ENCODE data around the gene REV3L.
A peak's percentile ranks its signal among the peaks of the same experiment; 100 is the strongest.
"Not testable (repeated sequence)": the region's sequence is repeated elsewhere in the genome, so short reads cannot be mapped to it uniquely, and the experiment has no call there.

REV3L gene

DNA sequence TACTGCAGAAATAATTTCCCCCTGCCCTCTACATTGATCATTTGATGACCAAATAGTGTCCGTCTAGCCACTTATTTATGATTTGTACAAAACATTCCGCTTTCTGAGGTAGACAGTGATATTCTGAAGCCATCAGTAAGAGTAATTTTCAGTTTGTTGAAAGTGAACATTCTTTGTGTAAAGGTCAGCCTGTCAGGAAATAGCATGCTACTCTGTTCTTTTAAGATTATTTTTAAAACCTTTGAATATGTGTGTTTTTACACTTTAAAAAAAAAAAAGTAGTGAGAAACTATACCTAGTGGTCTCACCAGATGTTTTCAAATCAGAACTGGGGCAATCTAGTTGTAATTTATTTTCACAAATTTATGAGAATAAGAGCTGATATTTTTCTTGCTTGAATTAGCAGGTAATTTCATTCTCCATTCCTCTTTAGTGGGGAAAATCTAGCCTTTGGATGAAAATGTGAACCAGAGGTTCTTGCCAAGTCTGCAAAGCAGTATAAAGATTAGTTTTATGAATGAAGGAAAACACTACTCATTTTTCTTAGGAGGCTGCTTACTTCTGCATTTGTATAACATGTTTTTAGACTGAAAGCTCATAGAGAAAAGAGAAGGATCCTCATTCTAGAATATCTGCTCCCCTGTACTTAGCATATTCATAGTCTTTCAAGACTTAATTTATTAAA is 12.1 kb upstream of the REV3L start:
- DNase-seq (ENCODE audit: low read depth), result no peak

DNA sequence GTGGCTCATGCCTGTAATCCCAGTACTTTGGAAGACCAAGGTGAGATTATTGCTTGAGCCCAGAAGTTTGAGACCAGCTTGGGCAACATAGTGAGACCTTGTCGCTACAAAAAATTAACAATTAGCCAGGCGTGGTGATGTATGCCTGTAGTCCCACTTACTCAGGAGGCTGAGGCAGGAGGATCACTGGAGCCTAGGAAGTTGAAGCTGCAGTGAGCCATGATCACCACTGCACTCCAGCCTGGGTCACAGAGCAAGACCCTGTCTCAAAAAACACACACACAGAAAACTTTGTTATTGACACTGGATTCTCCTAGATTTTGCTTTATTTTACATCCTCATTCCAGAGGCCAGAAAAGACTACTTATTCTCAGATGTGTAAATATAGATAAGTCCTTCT is 9.5 kb upstream of the REV3L start:
- DNase-seq (ENCODE audit: low read depth), result no peak

DNA sequence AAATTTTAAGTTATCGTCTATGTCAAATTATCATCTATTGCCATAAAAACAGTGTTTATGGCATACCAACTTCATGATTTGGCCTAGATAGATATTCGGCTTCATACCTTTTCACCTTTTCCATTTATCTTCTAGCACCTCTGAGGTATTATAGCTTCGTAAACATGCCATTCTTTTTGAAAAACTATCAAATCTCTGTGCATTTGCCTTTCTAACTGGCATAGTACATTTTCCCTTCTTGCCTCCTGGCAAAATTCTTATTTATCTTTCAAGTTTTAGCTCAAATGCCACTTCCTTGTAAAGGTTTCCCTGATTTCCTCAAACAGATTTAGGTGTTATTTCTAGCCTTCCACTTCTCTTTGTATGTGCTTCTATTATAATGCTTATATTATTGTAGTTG is 7.0 kb upstream of the REV3L start:
- no peak for DNase-seq (ENCODE audit: low read depth)

DNA sequence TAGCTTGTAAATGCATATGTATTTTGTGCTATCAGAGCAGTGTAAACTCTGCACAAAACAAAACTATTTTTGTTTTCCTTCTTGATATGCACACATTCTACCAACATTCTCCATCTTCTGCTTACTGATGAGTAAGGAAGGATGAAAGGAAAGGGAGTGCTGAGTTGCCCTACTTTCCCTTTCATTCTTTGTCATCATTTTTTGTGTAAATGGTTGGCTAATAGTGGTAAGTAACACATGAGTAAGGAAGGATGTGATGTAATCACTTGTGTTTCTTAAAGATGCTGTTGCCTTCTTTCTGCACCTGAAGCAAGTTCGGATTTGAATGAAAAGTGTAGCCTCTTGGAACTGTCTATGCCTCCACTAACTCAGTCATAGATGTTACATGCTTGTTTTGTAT is 4.6 kb upstream of the REV3L start:
- DNase-seq (ENCODE audit: low read depth), result no peak

DNA sequence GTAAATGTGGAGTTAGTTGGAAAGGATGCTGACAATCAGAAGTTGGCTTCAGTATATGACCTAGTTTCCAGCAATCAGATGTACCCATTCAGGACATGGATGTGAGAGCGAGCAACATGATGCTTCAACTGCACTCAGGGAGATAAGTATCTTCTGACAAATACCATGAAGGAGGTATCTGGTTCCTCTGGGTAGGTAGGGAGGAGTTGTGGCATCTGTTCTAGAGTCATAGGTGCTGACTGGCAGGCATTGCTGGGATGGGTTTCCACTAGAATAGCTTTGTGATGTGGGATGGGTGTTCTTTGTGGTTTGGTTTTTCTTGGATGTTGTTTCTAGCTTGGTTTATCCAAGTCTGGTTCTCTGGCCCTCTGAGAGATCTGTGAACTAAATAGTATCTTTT is 3.9 kb upstream of the REV3L start:
- DNase-seq (ENCODE audit: low read depth), result no peak

DNA sequence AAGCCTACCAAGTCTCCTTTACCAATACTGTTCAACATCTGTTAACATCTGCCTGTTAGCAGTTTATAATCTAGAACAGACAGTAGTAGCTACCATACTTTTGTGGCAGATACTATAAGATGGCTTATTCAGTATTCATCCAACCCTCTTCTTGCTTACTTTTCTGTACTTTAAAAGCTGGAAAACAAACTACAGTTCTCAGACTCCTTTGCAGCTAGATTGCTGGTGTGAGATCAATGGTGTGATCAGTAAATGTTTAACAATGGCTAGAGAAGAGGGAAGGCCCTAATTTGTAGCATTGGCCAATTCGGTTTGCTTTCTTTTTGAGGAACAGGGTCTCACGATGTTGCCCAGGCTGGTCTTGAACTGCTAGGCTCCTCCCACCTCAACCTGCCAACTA is 3.5 kb upstream of the REV3L start:
- no peak for DNase-seq (ENCODE audit: low read depth)

DNA sequence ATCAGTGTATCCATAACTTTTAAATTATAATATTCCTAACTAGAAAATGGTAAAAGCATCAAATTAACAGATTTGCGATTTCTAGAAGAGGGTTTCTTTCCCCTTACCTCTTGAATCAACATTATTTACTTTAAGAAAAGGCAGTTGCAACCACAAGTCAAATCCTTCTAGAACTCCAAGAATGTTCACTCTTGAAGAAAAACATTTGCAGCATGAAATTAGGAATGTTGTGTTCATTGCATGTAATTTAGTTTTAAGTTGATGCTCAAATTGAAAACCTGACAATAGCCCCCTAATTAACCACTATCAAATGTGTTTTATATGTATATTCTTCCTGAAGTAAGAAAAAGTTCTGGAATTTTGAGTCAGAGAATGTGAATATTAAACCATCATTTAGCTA is 2.3 kb upstream of the REV3L start:
- no peak for DNase-seq (ENCODE audit: low read depth)

DNA sequence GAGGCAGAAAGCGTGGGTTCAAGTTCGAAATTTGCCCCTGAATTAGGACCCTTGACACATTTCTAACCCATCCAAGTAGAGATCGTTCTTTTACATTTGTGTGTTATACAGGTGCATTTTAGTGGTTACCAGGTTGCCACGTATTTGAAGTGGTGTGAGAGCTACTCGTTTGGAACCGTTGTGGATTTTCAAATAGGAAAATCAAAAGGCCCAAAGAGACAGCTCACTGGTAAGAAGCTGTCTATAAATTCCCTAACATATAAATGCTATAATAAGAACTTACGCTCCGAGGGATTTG is 1.6 kb upstream of the REV3L start:
- DNase-seq (ENCODE audit: low read depth), result no peak

DNA sequence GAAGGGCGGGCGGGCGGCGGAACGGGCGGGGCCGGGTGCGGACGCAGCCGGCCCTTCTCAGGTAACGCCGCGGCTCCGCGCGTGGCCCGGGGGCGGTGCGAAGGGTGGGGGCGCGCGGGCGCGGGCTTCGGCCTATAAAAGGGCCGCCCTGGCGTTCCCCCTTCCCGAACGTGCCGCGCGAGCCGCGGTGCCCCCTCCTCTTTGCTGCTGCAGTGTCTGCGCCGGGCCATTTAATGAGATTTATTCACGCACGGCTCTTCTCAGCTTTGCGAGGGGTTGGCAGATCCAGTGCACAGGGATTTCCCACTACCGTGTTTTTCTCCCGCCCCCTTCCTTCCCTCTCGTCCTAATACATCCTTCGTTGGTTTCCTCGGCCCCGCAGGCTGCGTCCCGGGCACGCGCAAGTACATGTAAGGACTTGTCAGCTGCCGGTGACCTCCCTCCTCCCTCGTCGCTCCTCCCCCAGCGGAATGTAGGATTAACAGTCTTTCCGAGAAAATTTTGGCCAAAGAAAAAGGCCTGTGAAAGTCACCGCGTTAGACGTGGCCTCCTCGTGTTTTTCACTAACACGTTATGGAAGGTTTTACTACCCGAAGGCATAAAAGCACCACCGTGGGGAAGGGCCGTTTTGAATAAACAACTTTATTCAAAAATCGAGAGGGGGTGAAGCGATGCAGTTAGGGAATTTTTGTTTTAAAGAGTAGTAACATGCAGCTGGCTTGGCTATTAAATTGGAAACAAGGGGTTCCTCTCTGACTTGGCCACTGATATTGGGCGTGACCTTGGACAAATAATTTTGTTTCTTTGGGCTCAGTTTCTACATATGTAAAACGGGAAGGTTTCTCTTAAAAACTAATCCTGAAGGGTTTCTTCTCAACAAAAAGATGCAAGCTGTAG is 966 bp upstream of the REV3L start:
- DNase-seq (ENCODE audit: low read depth), result peak; percentile 68

DNA sequence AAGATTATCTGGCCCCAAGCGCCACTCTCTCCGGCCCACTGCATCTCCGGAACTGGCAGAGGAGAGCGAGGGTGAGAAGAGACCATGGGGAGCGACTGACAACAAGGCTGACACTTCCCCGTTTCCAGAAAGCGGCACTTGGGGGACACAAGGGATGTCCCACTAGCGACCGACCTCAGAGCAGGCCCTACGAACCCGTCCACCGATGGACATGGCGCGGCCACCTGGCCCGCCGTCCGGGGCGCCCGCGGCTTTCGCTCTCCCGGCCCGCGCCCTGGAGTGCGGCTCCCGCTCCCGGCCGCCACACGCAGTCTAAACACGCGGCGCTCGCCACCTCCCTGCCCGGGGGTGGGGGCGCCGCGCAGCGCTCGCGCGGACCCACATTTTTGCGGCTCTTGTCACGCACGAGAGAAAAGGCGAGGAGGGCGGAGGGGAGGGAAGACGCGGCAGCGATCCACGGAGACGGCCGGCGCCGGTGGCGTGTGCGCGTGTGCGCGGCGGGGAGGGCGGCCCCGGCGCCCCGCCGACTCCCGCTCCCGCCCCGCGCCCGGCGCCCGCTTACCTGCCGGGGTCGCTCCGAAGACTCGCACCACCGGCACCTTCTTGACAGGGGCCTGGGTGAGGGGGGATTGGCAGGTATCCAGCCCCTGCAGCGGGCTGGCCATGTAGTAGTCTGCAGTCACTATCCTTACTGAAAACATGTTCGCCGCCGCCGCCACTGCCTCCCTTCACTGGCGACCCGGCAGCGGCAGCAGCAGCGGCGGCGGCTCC is 645 bp downstream of the REV3L start:
- DNase-seq (ENCODE audit: low read depth), result peak; percentile 26

DNA sequence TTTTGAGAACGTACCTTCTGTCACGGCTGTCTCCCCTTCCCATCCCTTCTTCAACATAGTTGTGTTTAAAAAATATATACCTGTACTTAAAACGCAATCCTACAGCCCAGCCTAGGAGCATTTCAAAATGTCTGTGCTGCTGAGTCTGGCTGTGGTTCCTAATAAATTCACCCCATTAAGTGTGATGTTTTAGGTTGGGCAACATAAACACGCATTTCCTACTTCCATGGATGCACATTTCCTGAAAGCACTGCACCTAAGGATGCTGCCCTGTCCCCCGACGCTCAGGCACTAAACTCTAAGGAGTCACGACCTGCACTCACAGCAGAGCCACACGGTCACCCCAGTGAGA is 1.2 kb downstream of the REV3L start:
- DNase-seq (ENCODE audit: low read depth), result no peak

DNA sequence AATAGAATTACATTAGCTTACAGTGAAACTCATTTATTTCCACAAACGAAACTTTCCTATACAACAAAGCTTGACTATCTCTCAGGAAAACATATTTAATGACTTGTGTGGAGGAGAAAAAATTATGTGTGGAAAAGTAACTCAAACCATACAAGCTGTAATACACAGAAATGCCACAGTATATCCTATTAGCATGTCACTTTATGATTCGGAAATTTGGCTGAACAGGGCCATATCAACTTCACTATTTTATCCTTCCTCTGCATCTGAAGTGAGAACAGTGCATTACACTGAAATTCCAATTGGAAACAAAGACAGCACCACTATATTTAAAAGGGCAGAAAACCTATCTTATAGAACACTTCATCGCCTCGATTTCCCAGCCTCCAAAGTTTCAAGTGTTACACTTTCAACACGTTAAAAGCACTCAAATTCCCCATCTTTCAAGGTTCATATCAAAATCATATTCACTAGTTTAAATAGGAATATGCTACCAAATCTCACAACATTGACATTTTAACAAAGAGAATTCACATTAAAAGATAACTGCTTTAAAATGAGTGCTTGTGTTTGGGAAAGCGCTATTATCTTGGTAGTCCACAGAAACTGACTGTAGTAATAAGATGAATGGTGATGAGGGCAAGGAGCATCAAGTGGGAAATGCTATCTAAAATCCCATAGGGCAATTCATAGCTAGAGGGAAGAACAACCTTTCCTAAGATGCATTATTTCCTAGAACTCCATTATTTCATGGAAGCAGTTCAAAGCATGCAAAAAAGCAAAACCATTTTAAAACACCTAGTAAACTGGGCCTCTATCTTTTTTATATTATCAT is 1.8 kb downstream of the REV3L start:
- DNase-seq (ENCODE audit: low read depth), result no peak

DNA sequence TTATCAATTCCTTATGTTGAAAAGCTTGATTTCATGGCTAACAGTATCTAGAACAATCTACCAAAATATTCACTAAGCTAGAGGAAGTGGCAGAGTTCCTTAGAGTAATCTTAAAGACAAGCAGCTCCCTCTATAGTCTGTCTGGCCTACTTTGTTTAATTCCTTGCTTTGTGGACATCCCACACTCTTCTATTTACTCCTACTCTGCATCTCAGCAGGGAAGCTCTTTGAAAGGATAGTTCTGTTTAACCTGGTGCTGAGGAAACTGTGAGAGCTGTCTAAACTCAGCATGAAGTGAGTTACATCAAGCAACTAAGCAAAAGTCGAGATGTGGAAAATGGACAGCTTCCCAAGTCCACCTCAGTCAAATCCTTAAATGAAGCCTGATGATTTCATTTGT is 4.3 kb downstream of the REV3L start:
- DNase-seq (ENCODE audit: low read depth), result no peak

DNA sequence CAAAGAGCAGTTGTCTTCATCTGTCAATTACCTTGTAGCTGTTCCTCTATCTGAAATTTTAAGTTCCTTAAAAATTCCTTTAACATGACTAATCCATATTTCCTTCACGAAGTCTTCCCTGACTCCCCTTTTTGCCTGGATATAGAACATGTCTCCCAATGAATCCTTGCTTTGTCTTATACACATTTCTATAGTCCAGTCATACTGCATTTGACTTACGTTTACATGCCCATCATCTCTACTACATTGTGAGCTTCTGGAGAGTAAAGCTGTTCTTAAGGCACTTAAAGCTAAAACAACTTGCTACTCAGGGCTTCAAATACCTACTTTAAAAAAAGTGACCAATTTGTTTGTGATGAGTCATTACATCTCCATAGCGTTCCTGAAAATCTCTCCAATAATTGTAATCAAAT is 4.9 kb downstream of the REV3L start:
- no peak for DNase-seq (ENCODE audit: low read depth)

DNA sequence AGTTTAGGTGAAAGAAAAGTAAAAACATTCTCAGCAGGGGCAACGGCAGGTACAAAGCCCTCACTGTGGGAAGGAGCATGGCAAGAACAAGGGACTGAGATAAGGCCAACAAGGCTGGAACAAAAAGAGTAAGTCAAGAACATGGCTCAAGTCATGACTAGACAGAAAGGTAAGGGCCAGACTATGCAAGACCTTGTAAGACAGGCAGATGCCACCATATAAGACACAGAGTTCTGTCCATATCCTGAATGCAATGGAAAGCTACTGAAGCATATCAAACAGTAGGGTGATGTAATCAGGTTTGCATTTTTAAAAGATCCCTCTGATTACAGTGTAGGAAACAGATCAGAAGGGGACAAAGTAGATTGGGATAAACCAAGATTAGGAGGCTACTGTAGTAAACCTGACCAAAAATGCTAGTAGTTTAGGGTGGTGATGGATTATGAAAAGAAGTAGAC is 5.5 kb downstream of the REV3L start:
- DNase-seq (ENCODE audit: low read depth), result no peak

DNA sequence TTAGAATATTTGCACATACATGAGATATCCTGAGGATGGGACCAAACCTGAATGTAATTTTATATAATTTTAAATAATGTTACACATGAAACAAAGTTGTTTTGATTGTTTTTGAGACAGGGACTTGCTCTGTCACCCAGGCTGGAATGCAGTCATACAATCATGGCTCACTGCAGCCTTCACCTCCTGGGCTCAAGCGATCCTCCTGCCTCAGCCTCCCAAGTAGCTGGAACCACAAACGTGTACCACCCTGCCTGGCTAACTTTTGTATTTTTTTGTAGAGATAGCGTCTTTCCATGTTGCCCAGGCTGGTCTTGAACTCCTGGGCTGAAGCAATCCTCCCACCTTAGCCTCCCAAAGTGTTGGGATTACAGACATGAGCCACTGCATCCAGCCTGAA is 7.0 kb downstream of the REV3L start:
- DNase-seq (ENCODE audit: low read depth), result not testable (repeated sequence)

DNA sequence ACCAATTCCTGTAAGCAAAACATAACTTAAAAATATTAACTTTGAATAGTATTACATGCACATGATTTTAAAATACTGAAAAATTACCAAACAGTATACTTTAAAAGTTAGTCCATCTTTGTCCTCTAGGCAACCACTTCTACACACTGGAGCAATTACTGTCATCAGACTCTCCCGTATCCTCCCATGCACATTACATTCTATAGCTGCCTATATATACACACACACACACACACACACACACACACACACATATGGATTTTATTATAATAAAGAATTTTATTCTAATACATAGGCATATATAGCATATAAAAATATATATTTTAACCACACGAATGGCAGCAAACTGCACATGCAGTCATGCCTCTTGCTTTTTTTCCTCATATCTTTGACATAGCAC is 8.2 kb downstream of the REV3L start:
- no peak for DNase-seq (ENCODE audit: low read depth)

DNA sequence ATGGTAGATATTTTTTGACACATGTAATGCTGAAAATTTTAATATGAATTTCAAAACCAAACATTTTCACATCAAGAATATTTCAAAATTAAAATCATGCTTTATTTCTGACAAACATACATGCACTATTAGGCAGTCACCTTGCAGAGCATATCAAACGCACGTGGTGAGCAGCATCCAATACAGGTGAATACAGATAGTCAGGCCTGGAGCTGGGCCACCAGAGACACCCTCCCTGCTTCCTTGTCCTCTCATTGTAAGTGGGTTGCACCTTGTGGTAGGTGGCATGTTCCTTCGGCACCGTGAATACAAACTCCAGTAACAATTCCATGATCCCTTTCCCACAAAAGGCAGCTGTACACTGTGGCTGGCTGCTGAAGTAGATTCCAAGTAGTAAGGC is 8.9 kb downstream of the REV3L start:
- DNase-seq (ENCODE audit: low read depth), result no peak

DNA sequence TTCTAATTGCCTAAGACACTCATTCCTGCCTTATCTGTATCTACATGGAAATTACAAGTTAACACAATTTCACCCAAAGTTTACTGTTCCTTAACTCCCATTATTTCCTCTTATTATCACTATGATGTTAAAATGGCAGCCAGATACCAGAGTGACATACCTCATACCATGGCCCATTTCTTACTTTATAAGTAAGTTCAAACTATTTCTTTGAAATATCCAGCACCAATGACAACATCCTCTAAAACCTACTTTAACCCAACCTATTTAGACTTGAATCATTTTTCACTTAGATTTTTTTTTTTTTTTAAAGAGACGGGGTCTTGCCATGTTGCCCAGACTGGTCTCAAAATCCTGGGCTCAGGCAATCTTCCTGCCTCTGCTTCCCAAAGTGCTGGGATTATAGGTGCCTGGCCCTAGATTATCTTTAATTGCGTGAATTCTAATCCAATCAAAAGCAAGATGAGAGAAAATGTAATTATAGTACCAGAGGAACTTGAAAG is 10.0 kb downstream of the REV3L start:
- DNase-seq (ENCODE audit: low read depth), result no peak

DNA sequence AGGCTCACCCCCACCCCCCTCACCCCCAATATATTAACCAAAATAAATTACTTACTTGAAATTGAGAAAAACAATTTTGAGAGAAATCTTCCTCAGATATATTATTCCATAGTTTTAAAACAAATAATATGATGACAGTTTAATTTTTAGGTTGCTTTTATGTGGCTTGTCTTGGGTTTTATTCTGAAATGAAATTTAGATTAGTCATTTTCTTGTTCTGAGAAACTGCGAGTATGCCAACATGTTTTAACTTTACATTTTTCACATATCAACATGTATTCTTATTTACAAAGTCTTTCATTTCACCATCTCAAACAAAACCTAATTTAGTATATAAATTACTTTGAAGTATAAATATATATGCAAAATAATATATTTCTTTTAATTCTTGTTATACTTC is 11.1 kb downstream of the REV3L start:
- DNase-seq (ENCODE audit: low read depth), result no peak

DNA sequence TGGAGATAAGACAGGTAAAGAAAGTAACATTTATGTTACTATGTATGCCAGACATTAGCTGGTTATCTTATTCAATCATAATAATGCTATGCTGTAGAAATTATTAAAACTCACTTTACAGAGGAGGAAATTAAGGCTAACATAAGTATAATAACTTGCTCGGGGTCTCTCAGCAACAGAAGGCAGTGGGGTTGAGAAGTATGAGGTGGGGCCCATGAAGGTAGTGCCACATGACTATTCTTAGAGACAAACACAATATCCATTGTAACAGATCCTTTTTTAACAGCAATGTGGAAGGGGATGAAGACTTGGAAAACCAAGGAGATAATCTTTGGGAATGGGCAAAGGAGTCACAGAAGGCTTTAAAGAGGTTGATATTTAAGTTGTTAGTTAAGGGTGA is 11.5 kb downstream of the REV3L start:
- no peak for DNase-seq (ENCODE audit: low read depth)

DNA sequence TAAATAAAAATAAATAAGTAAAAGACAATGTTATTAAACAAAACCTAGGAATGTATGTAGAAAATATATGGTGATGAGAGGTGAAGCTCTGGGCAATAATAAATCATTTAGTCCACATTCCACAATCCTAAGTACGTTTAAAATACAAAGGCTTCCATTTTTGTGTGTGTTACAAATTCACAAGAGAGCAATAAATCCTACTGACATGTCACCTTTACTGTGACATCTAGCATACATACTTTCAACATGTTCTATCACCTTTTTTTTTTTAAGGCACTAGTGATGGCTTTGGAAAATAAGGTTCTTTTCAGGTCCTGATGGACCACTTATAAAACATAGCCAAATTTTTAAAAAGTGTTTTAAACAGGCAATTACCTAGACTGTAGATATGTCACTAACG is 12.0 kb downstream of the REV3L start:
- no peak for DNase-seq (ENCODE audit: low read depth)
